Tongue (tissue), 2 donors: ENCODE measurements around the gene CSNK1D. TPM values are rescaled to one million over a fixed set of nuclear protein-coding genes. Genes with fewer than 3 reads are reported as not detected.

ENCODE experiments used
- DNase-seq: peaks from one replicate; pipeline ENCODE4 v3.0.0-alpha.2; 2015
- total RNA-seq: library from RNA; depleted of rRNA; stranded (reverse); fragments of >200 nt; gene quantifications from one replicate; pipeline ENCODE4 v1.2.3, GENCODE V29; 2014

The CSNK1D gene
- 72.8 TPM for total RNA-seq

DNA sequence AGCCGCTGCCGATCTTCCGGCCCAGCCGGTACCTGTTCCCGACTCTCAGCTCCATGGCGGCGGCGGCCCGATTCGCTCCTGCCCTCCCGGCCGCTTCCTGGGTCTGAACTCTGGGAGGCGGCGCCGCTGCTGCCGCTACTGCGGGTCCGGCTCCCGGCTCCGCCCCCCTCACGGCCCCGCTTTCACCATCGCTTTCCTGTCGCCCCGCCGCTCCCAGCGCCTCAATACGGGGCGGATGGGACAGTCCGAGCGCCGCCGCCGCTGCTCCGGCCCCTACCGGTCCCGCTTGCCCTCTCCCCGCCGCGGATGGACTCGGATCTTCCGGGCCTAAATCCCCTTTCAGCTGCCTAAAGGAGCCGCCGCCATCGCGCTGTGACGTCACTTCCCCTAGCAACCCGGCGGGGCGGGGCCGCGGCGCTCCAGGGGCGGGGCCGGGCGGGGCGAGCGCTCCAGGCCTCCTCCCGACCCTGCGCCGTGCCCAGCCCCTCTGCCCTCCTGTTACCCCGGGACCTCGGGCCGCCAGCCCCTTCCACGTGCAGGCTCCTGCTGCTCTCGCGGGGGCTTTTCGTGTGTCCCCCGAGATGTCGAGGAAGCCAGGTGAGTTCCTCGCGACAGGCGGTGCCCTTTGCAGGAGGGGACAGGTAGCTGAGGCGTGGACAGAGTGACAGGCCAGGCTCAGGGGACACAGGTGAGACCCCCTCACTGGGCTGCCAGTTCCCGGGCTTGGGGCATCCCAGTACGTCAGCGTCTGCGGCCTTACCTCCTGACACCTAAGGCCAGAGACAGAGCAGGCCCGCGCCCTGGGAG is at the start of gene CSNK1D:
TSS of gene CSNK1D (minus strand) at position 374 of the 807 bp plus-strand sequence. CDS start at position 55, 319 bp downstream.
- DNase-seq, result peak; percentile 96

DNA sequence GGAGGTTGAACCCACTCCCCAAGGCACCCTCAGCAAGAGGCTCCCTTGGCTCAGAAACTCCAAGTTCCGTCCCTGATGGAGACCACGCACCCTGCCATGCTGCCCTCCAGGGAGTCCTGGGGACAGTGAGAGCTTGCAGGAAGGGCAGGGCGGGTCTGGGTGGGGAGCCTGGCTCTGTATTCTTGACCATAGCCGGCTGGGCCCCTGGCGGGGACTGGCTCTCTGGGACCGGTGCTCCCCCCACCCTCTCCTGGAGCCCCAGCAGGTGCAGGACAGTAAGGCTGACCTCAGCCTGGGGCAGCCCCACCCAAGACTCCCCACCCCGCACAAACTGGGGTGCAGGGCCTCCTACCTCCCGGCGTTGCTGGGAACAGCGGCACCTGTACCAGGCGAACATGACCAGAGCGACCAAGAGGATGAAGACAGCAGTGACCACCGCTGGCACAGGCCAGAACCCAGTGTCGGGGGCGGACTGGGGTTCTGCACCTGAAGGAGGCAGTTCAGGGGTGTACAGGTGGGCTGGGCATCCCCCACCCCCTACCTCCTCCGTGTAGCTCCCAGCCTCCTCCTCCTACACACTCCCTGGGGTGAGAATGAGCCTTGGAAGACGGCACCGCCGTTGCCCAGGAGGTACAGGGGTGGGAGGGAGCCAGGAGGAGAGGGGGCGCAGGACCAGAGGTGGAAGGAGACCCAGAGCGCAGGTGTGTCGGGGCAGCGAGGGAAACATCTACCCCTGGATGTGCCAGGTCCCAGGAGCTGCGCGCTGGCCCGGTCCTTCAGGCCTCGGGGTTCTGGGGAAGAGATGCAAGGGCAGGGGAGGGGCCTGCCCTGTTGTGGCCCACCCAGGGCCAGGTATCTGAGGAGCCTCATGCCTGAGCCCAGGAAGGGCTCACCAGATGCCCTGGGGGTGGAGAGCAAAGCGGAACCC is 49.3 kb upstream of the CSNK1D start:
- DNase-seq, result no peak

GRCh38 chr17:82321947-82322466 is 48.5 kb upstream of the CSNK1D start:
- DNase-seq, result no peak

- no peak for DNase-seq
Observed at GRCh38 chr17:82320956-82321927, 47.7 kb upstream of the CSNK1D start.

GRCh38 chr17:82320140-82320840 is 46.8 kb upstream of the CSNK1D start:
- no peak for DNase-seq

DNA sequence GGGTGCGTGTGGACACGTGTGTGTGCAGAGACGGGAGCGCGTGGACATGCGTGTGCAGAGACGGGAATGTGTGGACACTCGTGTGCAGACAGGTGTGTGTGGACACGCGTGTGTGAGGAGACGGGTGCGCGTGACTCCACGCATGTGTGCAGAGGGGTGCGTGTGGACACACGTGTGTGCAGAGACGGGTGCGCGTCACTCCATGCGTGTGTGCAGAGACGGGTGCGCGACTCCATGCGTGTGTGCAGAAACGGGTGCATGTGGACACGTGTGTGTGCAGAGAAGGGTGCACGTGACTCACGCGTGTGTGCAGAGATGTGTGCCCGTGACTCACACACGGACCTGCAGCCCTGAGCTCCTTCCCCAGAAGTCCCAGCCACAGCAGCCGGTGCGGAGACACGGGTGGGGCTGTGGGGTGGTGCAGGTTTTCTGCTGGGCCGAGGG is 46.1 kb upstream of the CSNK1D start:
- no peak for DNase-seq

GRCh38 chr17:82318772-82319606 is 45.5 kb upstream of the CSNK1D start:
- DNase-seq, result no peak

DNA sequence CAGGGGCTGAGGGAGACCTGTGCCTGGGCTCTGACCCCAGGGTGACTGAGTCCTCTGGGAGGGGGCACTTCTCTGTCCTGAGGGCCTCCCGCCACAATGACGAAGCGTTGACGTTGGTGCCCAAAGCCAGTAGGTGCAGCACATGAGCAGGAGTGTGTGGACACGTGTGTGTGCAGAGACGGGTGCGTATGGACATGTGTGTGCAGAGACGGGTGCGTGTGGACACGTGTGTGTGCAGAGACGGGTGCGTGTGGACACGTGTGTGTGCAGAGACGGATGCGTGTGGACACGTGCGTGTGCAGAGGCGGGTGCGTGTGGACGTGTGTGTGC is 44.6 kb upstream of the CSNK1D start:
- DNase-seq, result no peak

DNA sequence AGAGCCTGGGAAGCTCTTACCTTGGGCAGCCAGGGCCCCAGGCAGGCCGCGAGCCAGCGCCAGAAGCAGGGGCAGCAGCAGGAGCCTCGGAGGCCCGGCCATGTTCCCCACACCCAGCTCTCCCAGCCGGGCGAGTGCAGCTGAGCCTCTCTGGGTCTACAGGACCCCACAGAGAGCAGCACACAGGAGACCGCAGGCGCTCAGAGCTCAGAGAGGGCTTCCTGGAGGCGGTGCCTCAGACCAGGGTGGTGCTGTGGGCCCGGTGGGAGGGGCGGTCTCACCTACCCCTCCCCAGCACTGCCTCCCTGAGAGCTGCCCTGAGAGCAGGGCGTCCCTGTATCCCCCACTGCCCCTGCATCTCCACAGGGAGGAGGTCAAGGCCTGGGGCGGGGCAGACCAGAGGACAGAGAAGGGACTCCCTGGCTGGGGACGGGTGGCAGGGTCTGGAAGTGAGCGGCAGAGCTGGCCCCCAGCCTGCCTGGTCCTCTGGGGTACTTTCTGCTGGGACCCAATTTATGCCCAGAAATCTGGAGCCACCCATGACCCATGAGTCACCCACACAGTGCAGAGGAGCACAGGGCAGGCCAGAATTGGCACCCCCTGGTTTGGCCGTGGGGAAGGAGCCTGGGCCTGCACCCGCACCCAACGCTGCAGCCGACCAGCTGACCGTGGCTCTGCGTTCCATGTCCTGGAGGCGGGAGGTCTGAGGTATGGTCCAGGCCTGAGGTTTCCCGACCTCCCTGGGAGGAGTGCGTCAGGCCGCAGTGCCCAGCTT is 44.1 kb upstream of the CSNK1D start, which contains the start of gene CD7:
TSS of gene CD7 (minus strand) at position 215 of the 775 bp plus-strand sequence. CDS start at position 102, 113 bp downstream.
- DNase-seq, result no peak

- no peak for DNase-seq
Observed at GRCh38 chr17:82316651-82317393, 43.3 kb upstream of the CSNK1D start.

- no peak for DNase-seq
Observed at GRCh38 chr17:82315703-82316358, 42.3 kb upstream of the CSNK1D start.

GRCh38 chr17:82314727-82315605 is 41.5 kb upstream of the CSNK1D start:
- DNase-seq, result no peak

DNA sequence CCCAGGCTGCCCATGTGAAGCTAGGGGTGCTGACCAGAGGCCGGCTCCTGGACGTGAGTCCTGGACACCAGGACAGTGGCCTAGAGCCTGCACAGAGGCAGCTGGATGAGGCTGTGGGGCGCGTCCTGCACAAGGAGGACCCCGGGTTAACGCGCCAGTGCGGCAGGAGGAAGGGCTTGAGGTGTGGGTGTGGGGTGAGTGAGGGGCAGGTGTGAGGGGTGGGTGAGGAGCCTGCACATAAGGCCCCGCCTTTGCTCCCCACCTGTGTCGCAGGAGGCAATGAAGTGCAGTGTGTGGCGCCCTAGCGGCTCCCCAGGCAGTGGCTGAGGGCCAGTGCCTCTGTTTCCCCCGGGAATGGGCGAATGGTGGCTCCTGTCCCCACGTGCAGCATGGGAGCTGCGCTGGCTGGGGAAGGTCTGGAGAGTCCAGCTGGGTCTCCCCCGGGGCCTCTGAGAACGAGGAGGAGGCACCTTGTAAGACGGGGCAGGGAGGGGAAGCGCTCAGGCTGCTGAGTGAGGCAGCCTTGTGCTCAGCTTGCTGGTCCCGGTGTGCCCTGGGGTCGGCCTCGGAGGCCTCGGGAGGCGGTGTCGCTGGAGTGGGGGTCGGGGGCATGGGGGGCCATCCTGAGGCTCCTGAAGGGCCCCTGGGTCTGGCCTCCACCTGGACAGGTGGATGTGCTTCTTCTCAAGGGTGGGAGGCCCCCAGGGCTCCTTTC is 40.7 kb upstream of the CSNK1D start:
- DNase-seq, result no peak

DNA sequence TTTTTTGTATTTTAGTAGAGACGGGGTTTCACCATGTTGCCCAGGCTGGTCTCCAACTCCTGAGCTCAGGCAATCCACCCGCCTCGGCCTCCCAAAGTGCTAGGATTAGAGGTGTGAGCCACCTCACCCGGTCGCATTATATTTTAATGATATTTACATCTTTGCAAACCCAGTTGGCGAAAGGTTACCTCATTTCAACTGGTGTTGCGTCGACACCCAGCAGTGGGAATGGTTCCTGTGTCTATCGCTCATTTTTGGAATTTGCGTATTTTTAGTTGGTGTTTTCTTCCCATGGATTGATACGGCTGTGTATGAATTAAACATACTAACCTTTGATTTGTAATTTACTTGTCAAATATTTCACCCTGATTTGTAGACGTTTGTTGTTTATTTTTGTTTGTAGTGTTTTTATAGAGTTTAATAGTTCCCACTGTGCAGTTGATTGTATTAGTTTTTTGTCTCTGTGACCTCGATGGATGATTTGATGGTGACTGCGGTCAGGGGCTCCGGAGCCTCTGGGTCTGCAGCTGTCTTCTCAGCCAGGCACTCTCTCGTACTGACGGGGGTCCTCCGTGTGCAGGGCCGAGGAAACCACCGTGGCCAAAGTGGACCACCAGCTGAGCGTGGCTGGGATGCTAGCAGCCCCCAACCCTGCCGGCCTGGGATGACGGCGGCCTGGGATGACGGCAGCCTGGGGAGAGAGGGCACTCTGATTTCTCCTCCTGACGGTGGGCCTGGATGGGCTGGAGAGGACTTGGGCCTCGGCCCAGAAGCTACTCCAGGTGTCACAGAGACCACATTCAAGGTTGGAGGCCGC is 39.9 kb upstream of the CSNK1D start:
- DNase-seq, result no peak

- no peak for DNase-seq
Observed at GRCh38 chr17:82311971-82312370, 38.5 kb upstream of the CSNK1D start.
